K562 (cell line): ENCODE measurements around the gene TP53BP1. TPM values are rescaled to one million over a fixed set of nuclear protein-coding genes. Genes with fewer than 3 reads are reported as not detected.

Experiments used
- ATAC-seq: fragments of 200-7000 bp; cut with Tn5 transposase; 3 replicates; pipeline ENCODE4 v1.9.1; 2020; ENCODE audit warnings: moderate library complexity
- BruUV-seq: library from RNA; stranded (reverse); fragments of 400-500 nt; replicated peaks from 2 replicates; lab custom pipeline; 2021; lab: Mats Ljungman, UMichigan
- CTCF ChIA-PET: fragments of 300-600 bp; formaldehyde crosslinking; extraction: SDS; loops from one replicate; lab custom pipeline; 2021; ENCODE audit warnings: low intra/inter-chr PET ratio; lab: Yijun Ruan, JAX
- POLR2A ChIA-PET: fragments of 300-600, 350-650 bp; sonication (Branson Sonifier 250); formaldehyde crosslinking; extraction: SDS; loops from one replicate; lab custom pipeline; 2021; ENCODE audit warnings: antibody characterized with exemption, inconsistent platforms; lab: Yijun Ruan, JAX
- DNase-seq, 4 experiments: peaks; one replicate each; pipeline versions ENCODE4 v3.0.0 to v3.0.0-alpha.2; 2011 to 2018; ENCODE audit warnings: low spot score in 3 of 4, mixed read lengths in 3 of 4; ENCODE audit errors: extremely low read depth in 1 of 4
- FAIRE-seq: peaks from 2 replicates; lab custom pipeline; 2011; peaks lifted over from hg19 to GRCh38; lab: Jason Lieb, UNC
- H2AFZ ChIP-seq: 2 replicates; pipeline ENCODE4 v1.6.0; 2011; ENCODE audit warnings: low read depth, low read length, control low read depth, inconsistent platforms
- H3K27ac ChIP-seq: fragments of 200-600 bp; 3 replicates; pipeline ENCODE4 v1.8.0; 2011; ENCODE audit warnings: low read depth, mild to moderate bottlenecking, control low read depth, inconsistent platforms, low read length, moderate library complexity, mixed read lengths; ENCODE audit errors: extremely low read depth
- H3K27me3 ChIP-seq, 2 experiments: fragments of 300-600 bp in 1 of 2; 2 replicates in 1 of 2; 3 replicates in 1 of 2; pipeline versions ENCODE4 v1.6.0 to v1.8.0; 2011; ENCODE audit warnings: inconsistent platforms in 2 of 2, low read length in 2 of 2, mild to moderate bottlenecking in 1 of 2, mixed read lengths in 1 of 2, moderate library complexity in 1 of 2; ENCODE audit not compliant: control insufficient read depth in 2 of 2, insufficient read depth in 2 of 2
- H3K36me3 ChIP-seq: fragments of 300-600 bp; 3 replicates; pipeline ENCODE4 v1.8.0; 2011; ENCODE audit warnings: mild to moderate bottlenecking, low read length, inconsistent platforms; ENCODE audit not compliant: control insufficient read depth, insufficient read depth
- H3K4me1 ChIP-seq, 2 experiments: fragments of 200-600 bp in 1 of 2; replicated peaks in 1 of 2; 2 replicates in 1 of 2; 3 replicates in 1 of 2; pipeline versions ENCODE4 v1.5.1 to v1.8.0; 2011; ENCODE audit warnings: inconsistent platforms in 2 of 2, low read length in 2 of 2, mild to moderate bottlenecking in 1 of 2, mixed read lengths in 1 of 2, moderate library complexity in 1 of 2; ENCODE audit not compliant: control insufficient read depth in 2 of 2, insufficient read depth in 2 of 2
- H3K4me2 ChIP-seq: 2 replicates; pipeline ENCODE4 v1.6.1; 2011; ENCODE audit warnings: low read length, control low read depth, inconsistent platforms, mixed read lengths; ENCODE audit not compliant: insufficient read depth
- H3K4me3 ChIP-seq: fragments of 200-600 bp; sonication (generic), shearing (Covaris generic); 2 replicates; pipeline ENCODE4 v1.5.1; 2016; ENCODE audit warnings: control low read depth, inconsistent platforms
- H3K79me2 ChIP-seq: fragments of 200-600 bp; 3 replicates; pipeline ENCODE4 v1.8.0; 2011; ENCODE audit warnings: low read length, inconsistent platforms; ENCODE audit not compliant: control insufficient read depth, insufficient read depth
- H3K9ac ChIP-seq, 2 experiments: 2 replicates each; pipeline versions ENCODE4 v1.6.0 to v1.6.1; 2011; ENCODE audit warnings: low read depth in 2 of 2, low read length in 2 of 2, control low read depth in 1 of 2, inconsistent platforms in 1 of 2, mild to moderate bottlenecking in 1 of 2, mixed read lengths in 1 of 2; ENCODE audit not compliant: insufficient read depth in 1 of 2
- H3K9me1 ChIP-seq: one replicate; pipeline ENCODE4 v1.6.0; 2011; ENCODE audit warnings: inconsistent platforms, mild to moderate bottlenecking, low read length, moderate library complexity; ENCODE audit not compliant: control insufficient read depth, insufficient read depth
- H3K9me3 ChIP-seq: replicated peaks from 2 replicates; pipeline ENCODE4 v1.5.1; 2011; ENCODE audit warnings: low read depth, low read length, inconsistent platforms; ENCODE audit not compliant: control insufficient read depth, insufficient read depth
- H4K20me1 ChIP-seq: replicated peaks from 2 replicates; pipeline ENCODE4 v1.6.1; 2011; ENCODE audit warnings: low read length, inconsistent platforms, mixed read lengths; ENCODE audit not compliant: control insufficient read depth, insufficient read depth
- CAMTA2 ChIP-seq: fragments of 250-450 bp; sonication (Bioruptor Pico); conservative IDR thresholded peaks from 2 replicates; pipeline ENCODE4 v1.5.1; 2022
- ELF2 ChIP-seq: fragments of 250-450 bp; sonication (Bioruptor Pico); IDR thresholded peaks from 2 replicates; pipeline ENCODE4 v1.5.0; 2021; ENCODE audit warnings: mild to moderate bottlenecking
- ELK1 ChIP-seq: sonication (generic); formaldehyde crosslinking; IDR thresholded peaks from 2 replicates; pipeline ENCODE4 v1.8.1; 2022; ENCODE audit warnings: missing genetic modification reagents
- HES1 ChIP-seq: fragments of 450-650 bp; IDR thresholded peaks from 2 replicates; pipeline ENCODE4 v1.6.1; 2016; ENCODE audit warnings: low read depth, mild to moderate bottlenecking, moderate library complexity
- SMARCB1 ChIP-seq: IDR thresholded peaks from 2 replicates; pipeline ENCODE4 v1.6.1; 2011; ENCODE audit warnings: improper control_type of control experiment, low read depth; ENCODE audit not compliant: insufficient read length
- SMC3 ChIP-seq: conservative IDR thresholded peaks from 2 replicates; pipeline ENCODE4 v1.6.1; 2011; ENCODE audit warnings: low read depth, low read length, improper control_type of control experiment; ENCODE audit not compliant: insufficient read depth
- ZNF316 ChIP-seq: fragments of 450-650 bp; IDR thresholded peaks from 2 replicates; pipeline ENCODE4 v1.6.1; 2016
- ZNF586 ChIP-seq: fragments of 450-650 bp; formaldehyde crosslinking; conservative IDR thresholded peaks from 2 replicates; pipeline ENCODE4 v1.4.0; 2020; ENCODE audit warnings: mild to moderate bottlenecking, moderate library complexity
- WGBS: fragments of 100-300 bp; shearing (Covaris generic); methylation state at CpG from one replicate; pipeline ENCODE4 v1.1.6; 2016; ENCODE audit warnings: low coverage, mixed read lengths; ENCODE audit not compliant: insufficient coverage; ENCODE audit errors: missing lambda C conversion rate; 5-methylcytosine and 5-hydroxymethylcytosine counted together
- in situ Hi-C: fragments of 300-500 bp; cut with MboI; formaldehyde crosslinking; loops from 4 replicates; pipeline ENCODE4 v1.15.0; 2018; ENCODE audit warnings: inconsistent platforms, mixed read lengths
- intact Hi-C: fragments of 100-400 bp; cut with micrococcal nuclease; formaldehyde crosslinking; loops from 2 replicates; pipeline ENCODE4 v1.14.2; 2022
- polyA plus RNA-seq, 8 experiments: library from polyadenylated mRNA; depleted of rRNA in 4 of 8; stranded (reverse) in 5 of 8; unstranded in 3 of 8; fragments of >200 nt; fragmentation: Nextera tagmentation in 2 of 8; fragmentation: Illumina TruSeq in 1 of 8; extraction: Ambion mirVana in 2 of 8; extraction: Trizol in 1 of 8; gene quantifications; 2 replicates each; pipeline versions ENCODE4 v1.2.1 to v1.2.3, GENCODE V29; 2011 to 2014; ENCODE audit warnings: inconsistent platforms in 1 of 8, missing spikeins in 1 of 8
- total RNA-seq, 7 experiments: library from RNA; depleted of rRNA in 6 of 7; stranded (reverse); fragments of >200 nt in 6 of 7; fragmentation: Illumina TruSeq in 2 of 7; extraction: Trizol in 2 of 7; gene quantifications; 2 replicates each; pipeline versions ENCODE4 v1.2.1 to v1.2.3, GENCODE V29; 2011 to 2021; ENCODE audit warnings: low replicate concordance in 1 of 7

TP53BP1 gene
- total and polyA plus RNA-seq, 9 of the 15 experiments (the other 6 are each of a cell fraction or from before 2014, with no cell fraction given): 5.7 to 63.3 (median 30.9) TPM

- in situ Hi-C loops (no loop called here), intact Hi-C loops (no loop called here)
- H3K4me2 ChIP-seq: no peak overlapping the region
- peaks cover 24% of the 10 kb centered on the region; the same call in 2 of the 3 replicates for H3K79me2 ChIP-seq
- H3K4me3 ChIP-seq: no peak overlapping the region
- BruUV-seq: no TSS peak
- peaks cover 49% of the 10 kb centered on the region; the same call in 2 of the 3 replicates for H3K36me3 ChIP-seq
- DNase-seq: peak in 1 of 4 experiments; percentile 2
- CTCF ChIA-PET: no interaction called here
- H4K20me1 ChIP-seq: no peaks in the 10 kb centered on the region
- no peak for ATAC-seq
- H3K9ac ChIP-seq: no peak overlapping the region; a peak in 1 of 4 replicates
- POLR2A ChIA-PET: interaction anchor here (1.5 kb wide), 1 partner anchor 9 kb away, joined by 5 read pairs; no protein-coding TSS in a partner anchor
- H3K27me3 ChIP-seq: no peaks in the 10 kb centered on the region
- WGBS: 86% methylated on average over 2 of the region's 2 CpGs
- H3K9me1 ChIP-seq: no peaks in the 10 kb centered on the region
- H3K27ac ChIP-seq: no peak overlapping the region
- TF ChIP-seq ZNF316 (0 out of 2 replicates have a peak, but pooled peaks have one; percentile 22), ZNF586 (no peak), SMC3 (no peak), ELK1 (CRISPR knock-in tag) (no peak)
- no peaks in the 10 kb centered on the region for H3K9me3 ChIP-seq
- no peak for FAIRE-seq
- H3K4me1 ChIP-seq: peaks cover 32 to 37% of the 10 kb centered on the region in 2 experiments
- H2AFZ ChIP-seq: no peak overlapping the region
These were observed 27.2 kb upstream of the TP53BP1 start for GRCh38 chr15:43520138-43520537.

GRCh38 chr15:43519196-43519595 is 26.2 kb upstream of the TP53BP1 start:
- Histone ChIP-seq H3K36me3 (peaks cover 40% of the 10 kb centered on the region; the same call in 2 of the 3 replicates), H3K27me3 (no peaks in the 10 kb centered on the region), H3K4me1 (peaks cover 39 to 40% of the 10 kb centered on the region in 2 experiments), H3K4me3 (no peak overlapping the region; the same call in 1 of the 2 replicates), H3K9me3 (no peaks in the 10 kb centered on the region), H3K9me1 (no peaks in the 10 kb centered on the region), H3K79me2 (peaks cover 24% of the 10 kb centered on the region; the same call in 2 of the 3 replicates), H4K20me1 (no peaks in the 10 kb centered on the region), H3K27ac (no peak overlapping the region), H3K9ac (peak overlapping the region; percentile 63 to 79; a peak in 2 of 4 replicates), H2AFZ (no peak overlapping the region), H3K4me2 (peak overlapping the region; percentile 98)
- ATAC-seq: no peak
- no peak for FAIRE-seq
- in situ Hi-C loops: no loop called here
- no TSS peak for BruUV-seq
- ChIA-PET CTCF (no interaction called here), POLR2A (interaction anchor here (0.7 to 9.1 kb wide), 3 partner anchors 9 to 12 kb away, joined by 3 to 63 read pairs (median 7); no protein-coding TSS in a partner anchor)
- no peak for TF ChIP-seq HES1
- no peak for TF ChIP-seq CAMTA2 (CRISPR knock-in tag)
- no peak for TF ChIP-seq ELF2 (CRISPR knock-in tag)
- no peak for TF ChIP-seq SMARCB1
- peak in 1 of 4 experiments; percentile 6 for DNase-seq
- intact Hi-C loops: no loop called here
- WGBS: 45% methylated on average over 2 of the region's 2 CpGs
